ENCODE data around the gene CHMP1B. TPM values are rescaled to one million over a fixed set of nuclear protein-coding genes. Genes with fewer than 3 reads are reported as not detected.

The CHMP1B gene
- total RNA-seq, 1 experiment from 2014 or later, result 38.7 TPM

- Histone ChIP-seq H2AK5ac (ENCODE audit: insufficient read length, low read length) (no peak overlapping the region), H3K27ac (ENCODE audit: insufficient read length, low read depth, low read length) (no peak overlapping the region), H4K20me1 (ENCODE audit: control insufficient read depth, insufficient read depth, insufficient read length) (no peaks in the 10 kb centered on the region), H4K91ac (ENCODE audit: insufficient read length, low read depth, low read length) (no peak overlapping the region), H4K5ac (ENCODE audit: insufficient read length, low read depth, low read length) (no peak overlapping the region), H3K18ac (ENCODE audit: insufficient read length, low read depth, low read length) (no peak overlapping the region), H3T11ph (ENCODE audit: low read length) (no peak overlapping the region), H3K4ac (ENCODE audit: low read depth, low read length) (no peak overlapping the region), H3K9ac (ENCODE audit: extremely low read depth, insufficient read length, low read length) (no peak overlapping the region), H3K23ac (ENCODE audit: insufficient read length, low read depth, low read length) (no peak overlapping the region), H3K4me2 (ENCODE audit: insufficient read depth, insufficient read length, low read length) (no peak overlapping the region), H2BK12ac (ENCODE audit: insufficient read length, low read depth, low read length) (no peak overlapping the region), H3K79me2 (ENCODE audit: insufficient read depth, low read length) (no peaks in the 10 kb centered on the region), H3K9me3 (ENCODE audit: control insufficient read depth, low read depth, low read length) (no peaks in the 10 kb centered on the region), H3K79me1 (ENCODE audit: insufficient read depth, low read depth, low read length, poor library complexity, severe bottlenecking) (no peaks in the 10 kb centered on the region), H3K4me1 (ENCODE audit: insufficient read depth, low read length) (peaks cover 5% of the 10 kb centered on the region; the same call in 1 of the 2 replicates), H2BK120ac (ENCODE audit: low read depth, low read length, poor library complexity, severe bottlenecking) (peak overlapping the region; percentile 12), H4K8ac (replicated peaks; ENCODE audit: insufficient read length, low read depth, low read length) (no peak overlapping the region), H2BK5ac (ENCODE audit: insufficient read length, low read length) (no peak overlapping the region), H3K56ac (ENCODE audit: insufficient read length, low read depth, low read length) (no peak overlapping the region), H2BK15ac (ENCODE audit: low read depth, low read length) (no peak overlapping the region), H3K14ac (ENCODE audit: insufficient read depth, low read length) (no peak overlapping the region), H3K27me3 (ENCODE audit: insufficient read depth, low read length) (no peaks in the 10 kb centered on the region), H2BK20ac (ENCODE audit: low read depth, low read length, poor library complexity, severe bottlenecking) (no peak overlapping the region), H2AFZ (ENCODE audit: low read length) (no peak overlapping the region), H3K23me2 (ENCODE audit: insufficient read length, low read depth, low read length, poor library complexity, severe bottlenecking) (no peaks in the 10 kb centered on the region)
- no peaks in the 10 kb centered on the region for H3K36me3 Mint-ChIP-seq (ENCODE audit: insufficient read depth in 1 of 3, low read depth in 3 of 3)
- H3K27ac Mint-ChIP-seq, result peak overlapping the region; percentile 90 to 99 (median 99); a peak in 6 of 7 replicates
- DNase-seq, result peak; percentile 56
- H3K9me3 Mint-ChIP-seq, result no peaks in the 10 kb centered on the region
- no CpG with 5 or more reads among the region's 6 CpGs for WGBS (ENCODE audit: extremely low coverage, insufficient read length, low lambda C conversion rate)
- TF ChIP-seq, protein P1, sequence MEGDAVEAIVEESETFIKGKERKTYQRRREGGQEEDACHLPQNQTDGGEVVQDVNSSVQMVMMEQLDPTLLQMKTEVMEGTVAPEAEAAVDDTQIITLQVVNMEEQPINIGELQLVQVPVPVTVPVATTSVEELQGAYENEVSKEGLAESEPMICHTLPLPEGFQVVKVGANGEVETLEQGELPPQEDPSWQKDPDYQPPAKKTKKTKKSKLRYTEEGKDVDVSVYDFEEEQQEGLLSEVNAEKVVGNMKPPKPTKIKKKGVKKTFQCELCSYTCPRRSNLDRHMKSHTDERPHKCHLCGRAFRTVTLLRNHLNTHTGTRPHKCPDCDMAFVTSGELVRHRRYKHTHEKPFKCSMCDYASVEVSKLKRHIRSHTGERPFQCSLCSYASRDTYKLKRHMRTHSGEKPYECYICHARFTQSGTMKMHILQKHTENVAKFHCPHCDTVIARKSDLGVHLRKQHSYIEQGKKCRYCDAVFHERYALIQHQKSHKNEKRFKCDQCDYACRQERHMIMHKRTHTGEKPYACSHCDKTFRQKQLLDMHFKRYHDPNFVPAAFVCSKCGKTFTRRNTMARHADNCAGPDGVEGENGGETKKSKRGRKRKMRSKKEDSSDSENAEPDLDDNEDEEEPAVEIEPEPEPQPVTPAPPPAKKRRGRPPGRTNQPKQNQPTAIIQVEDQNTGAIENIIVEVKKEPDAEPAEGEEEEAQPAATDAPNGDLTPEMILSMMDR (conservative IDR thresholded peaks at IDR 0.05), result no peak
- 0 out of 5 replicates have a peak overlapping the region, but pooled peaks of 1 of the 2 experiments have one; percentile 26 for H3K4me3 Mint-ChIP-seq
- H3K27me3 Mint-ChIP-seq (ENCODE audit: low read depth), result no peaks in the 10 kb centered on the region
- H3K4me1 Mint-ChIP-seq, result peaks cover 59 to 62% of the 10 kb centered on the region in 2 experiments
Measured at GRCh38 chr18:11809895-11810294, 41.3 kb upstream of the CHMP1B start.
